Fibroblast of pulmonary artery (primary cell): ENCODE data around the gene MAP7.

Experiments
- DNase-seq: peaks from one replicate; pipeline ENCODE4 v3.0.0-alpha.2; 2010; ENCODE audit warnings: low read depth
- H3K4me3 ChIP-seq: replicated peaks from 2 replicates; pipeline ENCODE4 v1.5.1; 2011; ENCODE audit warnings: low read depth, mild to moderate bottlenecking, control low read depth, low read length, moderate library complexity
- CTCF ChIP-seq: IDR thresholded peaks from 2 replicates; pipeline ENCODE4 v1.5.1; 2011; ENCODE audit warnings: mild to moderate bottlenecking, control low read depth, low read length, inconsistent platforms; ENCODE audit errors: missing control alignments

The MAP7 gene

GRCh38 chr6:136533487-136533886 is 16.7 kb downstream of the MAP7 start:
- no peak overlapping the region for H3K4me3 ChIP-seq
- no peak for TF ChIP-seq CTCF
- no peak for DNase-seq

- TF ChIP-seq CTCF, result no peak
- no peak overlapping the region for H3K4me3 ChIP-seq
- DNase-seq, result no peak
Observed at GRCh38 chr6:136532030-136532429, 18.2 kb downstream of the MAP7 start.

GRCh38 chr6:136529710-136530109 is 20.5 kb downstream of the MAP7 start:
- no peak overlapping the region for H3K4me3 ChIP-seq
- no peak for DNase-seq
- TF ChIP-seq CTCF, result no peak

- no peak overlapping the region for H3K4me3 ChIP-seq
- no peak for DNase-seq
- TF ChIP-seq CTCF, result no peak
Observed at GRCh38 chr6:136528477-136528876, 21.7 kb downstream of the MAP7 start.

- H3K4me3 ChIP-seq, result no peak overlapping the region
- TF ChIP-seq CTCF, result no peak
- DNase-seq, result no peak
Observed at GRCh38 chr6:136527831-136528230, 22.4 kb downstream of the MAP7 start.

GRCh38 chr6:136526937-136527336 is 23.3 kb downstream of the MAP7 start:
- no peak for DNase-seq
- TF ChIP-seq CTCF, result no peak
- no peak overlapping the region for H3K4me3 ChIP-seq

- no peak overlapping the region for H3K4me3 ChIP-seq
- TF ChIP-seq CTCF, result peak; percentile 58
- peak; percentile 73 for DNase-seq
Observed at GRCh38 chr6:136526196-136526930, 23.9 kb downstream of the MAP7 start.
